Myocyte (in vitro differentiated cells): ENCODE measurements around the gene ALG1L2. TPM values are rescaled to one million over a fixed set of nuclear protein-coding genes. Genes with fewer than 3 reads are reported as not detected.
"Not testable (repeated sequence)": the region's sequence is repeated elsewhere in the genome, so short reads cannot be mapped to it uniquely, and the experiment has no call there.

Source experiments
- DNase-seq: peaks from one replicate; pipeline ENCODE4 v3.0.0-alpha.2; 2012; ENCODE audit warnings: low read depth
- total RNA-seq: library from RNA; depleted of rRNA; stranded (reverse); fragments of >200 nt; gene quantifications from 2 replicates; pipeline ENCODE4 v1.2.3, GENCODE V29; 2014

The ALG1L2 gene
- total RNA-seq, 1 donor from 2014 or later, result not detected

DNA sequence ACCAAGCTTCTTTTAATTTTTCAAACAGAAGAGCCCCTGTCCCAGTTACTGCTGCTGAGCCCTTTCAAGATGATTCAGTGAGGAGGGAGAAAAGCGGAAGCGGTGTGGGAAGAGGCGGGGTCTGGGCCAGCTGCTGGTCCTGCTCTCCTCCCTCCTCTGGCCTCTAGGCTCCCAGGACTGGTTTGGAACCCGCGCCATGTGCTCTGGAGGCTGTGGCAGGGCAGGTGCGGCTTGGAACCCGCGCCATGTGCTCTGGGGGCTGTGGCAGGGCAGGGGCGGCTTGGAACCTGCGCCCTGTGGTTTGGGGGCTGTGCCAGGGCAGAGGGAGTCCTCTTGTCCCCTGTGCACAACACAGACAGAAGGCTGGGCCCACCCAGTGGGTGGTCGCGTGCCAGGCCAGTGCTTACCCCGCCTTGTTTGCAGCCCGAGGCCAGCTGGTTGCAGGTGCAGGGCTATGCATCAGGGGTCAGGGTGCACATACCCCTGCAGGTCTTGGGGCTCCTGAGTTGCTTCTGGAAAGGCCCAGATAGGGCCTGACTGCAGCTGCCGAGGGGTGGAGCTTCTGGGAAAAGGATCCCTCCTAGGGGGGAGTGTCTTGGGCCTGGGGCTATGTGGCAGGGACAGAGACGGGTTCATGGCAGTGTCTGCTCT, 12.2 kb downstream of the ALG1L2 start:
- peak; percentile 79 for DNase-seq

GRCh38 chr3:130094491-130094941, 12.9 kb downstream of the ALG1L2 start:
- DNase-seq, result not testable (repeated sequence)

DNA sequence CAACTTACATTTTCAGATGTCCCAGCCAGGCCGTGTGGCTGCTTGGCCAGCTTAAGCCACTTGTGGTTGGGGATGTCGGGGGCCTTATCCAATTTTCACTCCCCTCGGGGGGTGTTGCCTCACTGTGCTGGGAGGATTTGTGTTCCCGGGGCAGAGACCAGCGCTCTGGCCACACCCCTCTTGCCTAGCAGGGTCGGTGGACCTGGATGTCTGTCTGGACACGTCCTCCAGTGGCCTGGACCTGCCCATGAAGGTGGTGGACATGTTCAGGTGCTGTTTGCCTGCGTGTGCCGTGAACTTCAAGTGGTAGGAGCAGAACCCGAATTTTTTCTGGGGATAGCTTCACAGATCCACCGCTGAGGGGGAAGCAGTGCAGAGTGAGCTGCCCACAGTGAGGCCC, 14.2 kb downstream of the ALG1L2 start:
- DNase-seq, result peak; percentile 71

DNA sequence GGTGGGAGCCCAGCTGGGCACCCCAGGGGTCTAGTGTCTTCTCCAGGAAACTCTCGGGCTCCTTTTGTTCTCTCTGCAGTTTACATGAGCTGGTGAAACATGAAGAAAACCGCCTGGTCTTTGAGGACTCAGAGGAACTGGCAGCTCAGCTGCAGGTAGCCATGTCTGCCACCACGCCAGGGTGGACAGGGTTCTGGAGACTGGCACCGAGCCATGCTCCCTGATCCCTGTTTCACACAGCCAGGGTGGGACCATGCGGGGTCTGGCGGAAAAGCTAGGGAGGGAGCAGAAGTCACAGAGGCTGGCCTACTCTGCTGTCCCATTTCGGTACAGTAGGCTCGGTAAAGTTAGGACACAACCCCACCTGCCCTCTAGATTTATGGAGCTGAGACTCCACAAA, 15.5 kb downstream of the ALG1L2 start:
- DNase-seq, result not testable (repeated sequence)

GRCh38 chr3:130097690-130098638, 16.3 kb downstream of the ALG1L2 start:
- DNase-seq, result not testable (repeated sequence)

DNA sequence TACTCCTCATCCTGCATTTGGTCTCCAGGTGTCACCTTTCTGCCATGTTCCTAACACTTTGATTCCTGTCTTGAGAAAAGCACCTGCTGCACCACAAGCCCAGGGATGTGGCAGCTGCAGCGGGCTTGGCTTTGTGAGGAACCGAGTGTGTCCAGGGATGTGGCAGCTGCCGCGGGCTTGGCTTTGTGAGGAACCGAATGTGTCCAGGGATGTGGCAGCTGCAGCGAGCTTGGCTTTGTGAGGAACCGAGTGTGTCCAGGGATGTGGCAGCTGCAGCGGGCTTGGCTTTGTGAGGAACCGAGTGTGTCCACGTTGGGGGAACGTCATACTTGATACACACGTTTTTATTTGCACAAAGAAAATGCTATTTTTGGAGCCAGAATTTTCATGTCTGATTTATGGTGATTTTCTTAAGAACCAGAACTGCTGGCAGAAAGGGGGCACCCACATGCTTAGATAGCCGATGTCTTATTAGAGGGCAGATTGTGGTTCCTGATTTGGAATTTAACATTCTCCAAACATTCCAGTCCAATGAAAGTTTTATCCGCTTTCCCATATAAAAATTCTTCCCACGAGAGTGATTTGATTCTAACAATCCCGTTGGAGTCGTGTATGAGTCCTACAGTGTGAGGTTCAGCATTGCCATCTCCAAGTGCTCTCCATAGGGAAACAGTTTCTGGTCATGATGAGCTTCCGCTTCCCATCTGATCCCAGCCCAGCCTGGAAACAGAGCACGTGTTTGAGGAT, 17.2 kb downstream of the ALG1L2 start:
- peak; percentile 94 for DNase-seq

- not testable (repeated sequence) for DNase-seq
Measured at GRCh38 chr3:130102545-130102944, 20.9 kb downstream of the ALG1L2 start.

DNA sequence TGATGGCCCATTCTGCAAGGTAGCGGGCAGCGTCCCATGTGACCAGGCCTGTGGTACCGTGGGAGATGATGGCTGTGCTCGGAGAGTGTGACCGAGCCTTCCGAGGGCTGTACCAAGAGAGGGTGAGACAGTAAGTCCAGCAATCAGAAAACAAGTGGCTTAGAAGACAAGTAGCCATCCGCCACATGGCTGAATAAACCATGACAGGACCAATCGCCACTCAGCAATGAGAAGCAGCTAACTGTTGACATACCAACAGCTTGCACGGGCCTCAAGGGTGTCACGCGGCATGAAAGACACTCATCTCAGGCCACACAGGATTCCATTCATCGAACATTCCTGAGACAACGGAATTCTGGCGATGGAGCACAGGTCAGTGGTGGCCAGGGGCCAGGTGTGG, 22.6 kb downstream of the ALG1L2 start:
- DNase-seq, result peak; percentile 45

DNA sequence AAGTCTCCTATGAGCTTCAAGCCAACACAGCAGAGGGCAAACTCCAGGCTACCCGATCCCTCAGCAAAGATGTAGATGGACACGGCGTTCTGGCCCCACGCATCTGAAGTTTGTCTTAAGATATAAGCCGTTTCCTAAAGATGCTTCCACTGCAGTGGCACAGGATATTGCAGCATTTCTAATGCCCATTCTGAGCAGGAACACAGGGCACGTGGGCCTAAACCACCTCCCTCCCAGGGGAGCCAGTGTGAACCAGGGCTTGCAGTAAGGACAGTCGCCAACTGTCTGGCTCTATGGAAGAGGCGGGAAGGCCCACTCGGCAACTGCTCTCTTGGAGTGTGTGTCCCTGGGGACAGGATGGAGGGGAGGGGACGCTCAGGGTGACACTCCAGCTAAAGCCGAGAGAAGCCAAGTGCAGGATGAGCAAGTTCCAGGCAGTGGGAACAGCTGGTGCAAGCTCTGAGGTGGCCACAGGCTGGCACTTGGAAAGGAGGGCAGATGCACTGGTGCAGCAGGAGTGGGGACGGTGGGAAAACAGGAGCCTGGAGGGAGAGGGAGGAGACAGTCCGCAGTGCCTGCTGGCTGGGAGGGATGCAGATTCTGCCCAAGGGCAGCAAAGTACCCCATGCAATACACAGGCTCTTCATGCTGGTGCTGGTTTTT, 25.8 kb downstream of the ALG1L2 start:
- DNase-seq, result peak; percentile 63

GRCh38 chr3:130108836-130109585, 27.4 kb downstream of the ALG1L2 start:
- not testable (repeated sequence) for DNase-seq

GRCh38 chr3:130110386-130111169, 28.9 kb downstream of the ALG1L2 start:
- DNase-seq, result peak; percentile 43

- DNase-seq, result peak; percentile 99
Measured at GRCh38 chr3:130111185-130111864, 29.7 kb downstream of the ALG1L2 start.

DNA sequence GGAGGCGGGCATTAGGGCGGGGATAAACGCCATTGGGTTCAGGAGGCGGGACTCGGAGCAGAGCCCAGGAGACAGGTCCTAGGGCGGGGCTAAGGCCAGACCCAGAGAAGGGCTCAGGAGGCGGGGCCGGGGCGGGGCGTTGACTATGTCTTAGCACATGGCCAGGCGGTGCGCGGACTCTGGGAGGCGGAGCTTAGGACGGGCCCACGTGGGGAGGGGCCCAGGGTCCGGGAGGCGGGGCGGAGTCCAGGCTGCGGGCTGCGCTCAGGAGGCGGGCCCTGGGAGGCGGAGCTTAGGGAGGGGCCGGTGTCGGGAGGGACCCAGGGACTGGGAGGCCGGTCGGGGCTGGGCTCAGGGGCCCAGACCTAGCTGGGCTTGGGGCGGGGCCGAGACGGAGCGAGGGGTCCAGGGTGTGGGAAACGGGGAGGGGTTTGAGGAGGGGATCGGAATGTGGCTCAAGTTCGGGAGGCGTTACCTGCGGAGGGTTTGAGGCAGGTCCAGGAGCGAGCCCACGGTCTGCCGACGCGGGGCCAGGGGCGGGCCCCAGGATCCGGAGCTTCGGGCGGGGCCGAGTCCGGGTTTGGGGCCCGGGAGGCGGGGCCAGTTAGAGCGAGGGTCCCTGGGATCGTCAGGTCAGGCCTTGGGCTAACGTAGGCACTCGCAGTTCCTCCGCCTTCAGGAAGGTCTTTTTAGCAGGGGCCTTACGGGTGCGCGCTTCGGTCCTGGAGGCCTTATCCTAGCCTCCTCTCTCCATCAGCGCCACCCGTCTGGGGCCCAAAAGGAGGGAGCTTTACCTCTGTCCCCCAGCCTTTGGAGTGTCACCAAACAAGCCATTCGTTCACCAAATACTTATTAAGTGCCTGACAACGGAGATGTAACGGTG, 30.5 kb downstream of the ALG1L2 start:
- DNase-seq, result peak; percentile 95

DNA sequence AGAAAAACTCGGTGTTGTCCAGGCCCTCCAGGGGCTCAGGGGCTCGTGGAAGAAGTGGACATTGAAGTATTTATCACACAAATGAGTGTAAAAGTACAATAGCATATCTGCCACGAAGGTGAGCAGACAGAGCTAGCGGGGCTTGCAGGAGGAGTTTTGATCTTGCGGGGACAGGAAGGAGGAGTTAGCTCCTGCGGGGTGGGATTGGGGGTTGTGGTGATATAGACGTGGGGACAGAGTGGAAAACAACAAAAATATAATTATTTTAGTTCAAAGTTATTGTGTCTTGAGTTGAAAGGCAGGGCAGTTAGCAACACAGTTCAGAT, 31.1 kb downstream of the ALG1L2 start:
- DNase-seq, result not testable (repeated sequence)

GRCh38 chr3:130115400-130115799, 33.8 kb downstream of the ALG1L2 start:
- DNase-seq, result not testable (repeated sequence)

GRCh38 chr3:130117933-130118332, 36.3 kb downstream of the ALG1L2 start:
- DNase-seq, result no peak

GRCh38 chr3:130119824-130120223, 38.2 kb downstream of the ALG1L2 start:
- not testable (repeated sequence) for DNase-seq

GRCh38 chr3:130120291-130120690, 38.7 kb downstream of the ALG1L2 start:
- DNase-seq, result not testable (repeated sequence)
